Astrocyte (in vitro differentiated cells and primary cell): ENCODE measurements around the gene PIGU.

Source experiments
- CTCF ChIP-seq: IDR thresholded peaks from 2 replicates; pipeline ENCODE4 v1.5.1; 2011; ENCODE audit warnings: low read depth, mild to moderate bottlenecking, inconsistent platforms, low read length, moderate library complexity; ENCODE audit not compliant: insufficient read depth
- EZH2 ChIP-seq: IDR thresholded peaks from 2 replicates; pipeline ENCODE4 v1.6.1; 2012; ENCODE audit warnings: mild to moderate bottlenecking, low read length, inconsistent platforms; ENCODE audit not compliant: insufficient read depth

DNA sequence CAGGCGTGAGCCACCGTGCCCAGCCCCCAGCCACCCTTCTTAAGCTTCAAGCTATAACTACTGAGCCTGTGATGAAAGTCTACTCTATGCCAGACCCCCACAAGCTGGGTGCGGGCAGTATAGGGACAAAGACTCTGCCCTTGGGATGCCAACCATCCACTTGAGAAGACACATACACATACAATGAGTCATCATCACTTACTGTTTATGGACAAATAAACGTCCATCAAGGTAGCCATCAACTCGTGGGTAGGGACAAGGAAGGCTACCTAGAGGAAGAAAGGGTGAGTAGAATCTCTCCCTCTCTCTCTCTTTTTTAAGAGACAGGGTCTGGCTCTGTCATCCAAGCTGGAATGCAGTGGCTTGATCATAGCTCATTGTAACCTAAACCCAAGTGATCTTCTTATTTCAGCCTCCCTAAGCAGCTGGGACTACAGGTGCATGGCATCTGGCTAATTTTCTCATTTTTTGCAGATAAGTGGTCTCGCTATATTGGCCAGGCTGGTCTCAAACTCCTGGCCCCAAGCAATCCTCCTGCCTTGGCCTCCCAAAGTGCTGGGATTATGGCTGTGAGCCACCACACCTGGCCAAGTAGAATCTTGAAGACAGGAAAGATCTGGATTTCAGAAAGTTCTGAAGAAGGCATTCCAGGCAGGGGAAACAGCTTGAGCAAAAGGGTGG lies 24.7 kb upstream of the PIGU start:
- no peak for TF ChIP-seq CTCF
- TF ChIP-seq EZH2: no peak
